ENCODE results near the gene SLC47A1.
"Not testable (repeated sequence)": the region's sequence is repeated elsewhere in the genome, so short reads cannot be mapped to it uniquely, and the experiment has no call there.

SLC47A1 gene

GRCh38 chr17:19558946-19559345 is 25.3 kb downstream of the SLC47A1 start:
- DNase-seq, result no peak

- DNase-seq, result no peak
Measured at GRCh38 chr17:19561697-19562318, 28.2 kb downstream of the SLC47A1 start.

- DNase-seq, result no peak
Measured at GRCh38 chr17:19565817-19566575, 32.3 kb downstream of the SLC47A1 start.

GRCh38 chr17:19567216-19568015 is 33.8 kb downstream of the SLC47A1 start:
- DNase-seq, result no peak

- DNase-seq, result no peak
Measured at GRCh38 chr17:19568016-19568350, 34.3 kb downstream of the SLC47A1 start.

- no peak for DNase-seq
Measured at GRCh38 chr17:19569785-19570543, 36.3 kb downstream of the SLC47A1 start.

- DNase-seq, result no peak
Measured at GRCh38 chr17:19570544-19571062, 36.9 kb downstream of the SLC47A1 start.

GRCh38 chr17:19573075-19573474 is 39.4 kb downstream of the SLC47A1 start:
- no peak for DNase-seq

GRCh38 chr17:19574956-19575355 is 41.3 kb downstream of the SLC47A1 start:
- DNase-seq, result no peak

GRCh38 chr17:19578545-19578944 is 44.9 kb downstream of the SLC47A1 start:
- no peak for DNase-seq

GRCh38 chr17:19579192-19579761 is 45.6 kb downstream of the SLC47A1 start:
- no peak for DNase-seq

- DNase-seq, result no peak
Measured at GRCh38 chr17:19579867-19580565, 46.4 kb downstream of the SLC47A1 start.

GRCh38 chr17:19580566-19580920 is 46.9 kb downstream of the SLC47A1 start:
- not testable (repeated sequence) for DNase-seq

GRCh38 chr17:19582152-19582551 is 48.5 kb downstream of the SLC47A1 start:
- not testable (repeated sequence) for DNase-seq

GRCh38 chr17:19583871-19584270 is 50.2 kb downstream of the SLC47A1 start:
- no peak for DNase-seq

- DNase-seq, result no peak
Measured at GRCh38 chr17:19590451-19590850, 56.8 kb downstream of the SLC47A1 start.

- peak; percentile 6 for DNase-seq
Measured at GRCh38 chr17:19590912-19591551, 57.4 kb downstream of the SLC47A1 start.

- no peak for DNase-seq
Measured at GRCh38 chr17:19592316-19592715, 58.7 kb downstream of the SLC47A1 start.

GRCh38 chr17:19596869-19597268 is 63.2 kb downstream of the SLC47A1 start:
- DNase-seq, result no peak

GRCh38 chr17:19610311-19610710 is 76.7 kb downstream of the SLC47A1 start:
- DNase-seq, result no peak

- DNase-seq, result no peak
Measured at GRCh38 chr17:19610879-19611278, 77.2 kb downstream of the SLC47A1 start.

Measured in NCI-H345 (cell line).